ENCODE measurements around the gene ARAP3.
A peak's percentile ranks its signal among the peaks of the same experiment; 100 is the strongest.
"Not testable (repeated sequence)": the region's sequence is repeated elsewhere in the genome, so short reads cannot be mapped to it uniquely, and the experiment has no call there.

The ARAP3 gene

GRCh38 chr5:141611289-141611688 lies 70.7 kb downstream of the ARAP3 start:
- DNase-seq = no peak

- DNase-seq = not testable (repeated sequence)
Measured at GRCh38 chr5:141609921-141610320, 72.1 kb downstream of the ARAP3 start.

GRCh38 chr5:141609044-141609443 lies 73.0 kb downstream of the ARAP3 start:
- DNase-seq = no peak

GRCh38 chr5:141608557-141608956 lies 73.5 kb downstream of the ARAP3 start:
- no peak for DNase-seq

DNA sequence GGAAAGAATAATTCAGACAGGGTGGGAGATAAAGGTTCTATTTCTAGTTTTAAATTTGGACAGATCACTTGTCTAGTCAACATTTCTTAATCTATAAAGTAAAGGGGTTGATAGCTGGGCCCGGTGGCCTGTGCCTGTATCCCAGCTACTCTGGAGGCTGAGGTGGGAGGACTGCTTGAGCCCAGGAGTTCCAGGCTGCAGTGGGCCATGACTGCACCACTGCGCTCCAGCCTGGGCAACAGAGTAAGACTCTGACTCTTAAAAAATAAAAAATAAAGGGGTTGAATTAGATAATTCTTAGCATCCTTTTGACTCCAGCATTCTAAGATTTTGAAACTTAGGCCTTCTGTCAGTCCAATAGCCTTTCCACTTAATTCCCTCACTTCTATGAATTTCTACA lies 74.0 kb downstream of the ARAP3 start:
- DNase-seq = no peak

- peak; percentile 72 for DNase-seq
Measured at GRCh38 chr5:141605523-141606277, 76.3 kb downstream of the ARAP3 start.

DNA sequence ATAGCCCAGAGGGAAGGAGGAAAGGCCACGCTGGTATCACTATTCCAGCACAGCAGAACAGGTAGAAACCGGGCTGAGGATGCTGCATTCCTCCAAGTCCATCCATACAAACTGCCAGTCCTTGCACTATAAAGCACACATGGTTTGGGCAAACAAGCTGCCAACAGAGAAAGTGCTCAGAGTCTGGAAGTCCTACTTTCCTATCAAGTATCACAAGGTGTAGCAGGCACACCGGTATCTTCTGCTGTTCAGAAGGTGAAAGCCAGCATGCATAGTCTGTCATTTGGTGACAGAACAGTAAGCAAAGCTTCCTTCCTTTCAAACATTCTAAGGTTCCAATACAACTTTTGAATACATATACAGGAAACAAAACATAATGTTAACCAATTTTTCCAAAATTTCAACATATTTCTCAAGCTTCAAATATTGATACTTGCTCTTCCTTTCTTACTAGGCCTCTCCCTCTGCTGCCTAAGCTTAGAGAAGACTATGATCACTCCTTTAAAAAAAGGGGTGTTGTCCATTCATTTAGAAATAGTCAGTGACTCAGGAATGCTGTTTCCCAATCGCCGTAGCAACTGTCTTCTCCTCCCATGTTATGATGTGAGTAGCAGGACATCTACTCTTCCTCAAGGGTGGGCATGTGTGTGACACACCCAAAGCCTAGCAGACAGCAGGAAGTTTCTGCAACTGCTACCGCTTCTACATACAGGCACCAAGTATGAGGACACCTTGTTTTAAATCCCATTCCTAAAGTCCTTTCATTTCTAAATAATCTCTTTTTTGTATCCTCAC lies 77.9 kb downstream of the ARAP3 start:
- no peak for DNase-seq

Measured in activated CD4-positive, alpha-beta T cell treated with anti-CD3 and anti-CD28 coated beads for 48 hours (primary cell).